GM23248 (cell line): ENCODE measurements around the gene LHFPL2. TPM values are rescaled to one million over a fixed set of nuclear protein-coding genes. Genes with fewer than 3 reads are reported as not detected.

Source experiments
- DNase-seq: peaks from one replicate; pipeline ENCODE4 v3.0.0-alpha.2; 2015
- H2AFZ ChIP-seq: fragments of 200-600 bp; sonication (generic); 2 replicates; pipeline ENCODE4 v1.6.1; 2016; ENCODE audit warnings: antibody characterized with exemption
- H3F3A ChIP-seq: fragments of 200-600 bp; sonication (generic); 2 replicates; pipeline ENCODE4 v1.6.1; 2016; ENCODE audit warnings: mild to moderate bottlenecking, antibody characterized with exemption, mixed run types; ENCODE audit not compliant: insufficient read depth
- H3K27ac ChIP-seq: fragments of 200-600 bp; sonication (generic); 2 replicates; pipeline ENCODE4 v1.5.1; 2016; ENCODE audit warnings: mild to moderate bottlenecking
- H3K27me3 ChIP-seq: fragments of 200-600 bp; sonication (generic); replicated peaks from 2 replicates; pipeline ENCODE4 v1.6.1; 2016; ENCODE audit warnings: mild to moderate bottlenecking; ENCODE audit not compliant: insufficient read depth
- H3K36me3 ChIP-seq: fragments of 200-600 bp; sonication (generic); 2 replicates; pipeline ENCODE4 v1.6.1; 2016; ENCODE audit warnings: low read depth, mild to moderate bottlenecking
- H3K4me1 ChIP-seq: fragments of 200-600 bp; sonication (generic); 2 replicates; pipeline ENCODE4 v1.6.1; 2016; ENCODE audit warnings: mild to moderate bottlenecking; ENCODE audit not compliant: insufficient read depth
- H3K4me2 ChIP-seq: fragments of 200-600 bp; sonication (generic); one replicate; pipeline ENCODE4 v1.6.1; 2016; ENCODE audit warnings: mild to moderate bottlenecking; ENCODE audit not compliant: unreplicated experiment
- H3K4me3 ChIP-seq: fragments of 200-600 bp; sonication (generic); 2 replicates; pipeline ENCODE4 v1.5.1; 2016; ENCODE audit warnings: mild to moderate bottlenecking
- H3K79me2 ChIP-seq: fragments of 200-600 bp; sonication (generic); 2 replicates; pipeline ENCODE4 v1.6.1; 2016; ENCODE audit warnings: mild to moderate bottlenecking; ENCODE audit not compliant: insufficient read depth
- H3K9ac ChIP-seq: fragments of 200-600 bp; sonication (generic); 2 replicates; pipeline ENCODE4 v1.6.1; 2016; ENCODE audit warnings: mild to moderate bottlenecking
- H3K9me2 ChIP-seq: fragments of 200-600 bp; sonication (generic); 2 replicates; pipeline ENCODE4 v1.6.1; 2016; ENCODE audit warnings: mixed run types, mild to moderate bottlenecking, moderate library complexity; ENCODE audit not compliant: insufficient read depth
- H3K9me3 ChIP-seq: fragments of 200-600 bp; sonication (generic); one replicate; pipeline ENCODE4 v1.6.1; 2017; ENCODE audit warnings: low read depth
- H4K20me1 ChIP-seq: fragments of 200-600 bp; sonication (generic); 2 replicates; pipeline ENCODE4 v1.6.0; 2016; ENCODE audit not compliant: insufficient read depth
- EZH2 ChIP-seq: fragments of 200-600 bp; sonication (generic); IDR thresholded peaks from 2 replicates; pipeline ENCODE4 v1.6.1; 2018; ENCODE audit warnings: antibody characterized with exemption, mild to moderate bottlenecking; ENCODE audit not compliant: insufficient read depth, poor library complexity, severe bottlenecking
- EZH2phosphoT487 ChIP-seq: fragments of 200-600 bp; sonication (generic); IDR thresholded peaks from 2 replicates; pipeline ENCODE4 v1.6.1; 2018; ENCODE audit warnings: antibody characterized with exemption, moderate library complexity, mild to moderate bottlenecking, low read depth; ENCODE audit not compliant: insufficient read depth
- WGBS, 2 experiments: methylation state at CpG; one replicate each; pipeline ENCODE4 v1.1.6; 2015 to 2017; ENCODE audit warnings: low lambda C conversion rate in 2 of 2, low coverage in 1 of 2; ENCODE audit errors: missing lambda C conversion rate in 2 of 2; 5-methylcytosine and 5-hydroxymethylcytosine counted together
- in situ Hi-C: fragments of 300-500 bp; cut with MboI; formaldehyde crosslinking; loops from 2 replicates; pipeline ENCODE4 v1.15.0; 2020
- polyA plus RNA-seq: library from polyadenylated mRNA; unstranded; fragments of >200 nt; fragmentation: Nextera tagmentation; extraction: Ambion mirVana; gene quantifications from 2 replicates; pipeline ENCODE4 v1.2.1, GENCODE V29; 2016
- total RNA-seq: library from RNA; depleted of rRNA; stranded (reverse); fragments of >200 nt; shearing (Covaris generic); gene quantifications from 2 replicates; pipeline ENCODE4 v1.2.3, GENCODE V29; 2014

The LHFPL2 gene
- total and polyA plus RNA-seq, 2 experiments from 2014 or later: 8.0 to 13.7 TPM

- in situ Hi-C loops: no loop called here
- Histone ChIP-seq H3K9ac (no peak overlapping the region), H3K4me1 (peaks cover 52% of the 10 kb centered on the region), H3K79me2 (peaks cover 24% of the 10 kb centered on the region), H3F3A (peaks cover 37% of the 10 kb centered on the region), H3K36me3 (no peaks in the 10 kb centered on the region), H4K20me1 (no peaks in the 10 kb centered on the region), H2AFZ (no peak overlapping the region), H3K9me3 (no peaks in the 10 kb centered on the region), H3K4me2 (peak overlapping the region; percentile 46), H3K27me3 (no peaks in the 10 kb centered on the region), H3K4me3 (no peak overlapping the region), H3K9me2 (0 out of 2 replicates have a peak, but pooled peaks cover 3% of the 10 kb centered on the region), H3K27ac (peak overlapping the region; percentile 85)
- WGBS, 2 experiments: 13 to 15% methylated on average over 3 of the region's 3 CpGs
- peak; percentile 77 for DNase-seq
- no peak for TF ChIP-seq EZH2
- TF ChIP-seq EZH2phosphoT487: no peak
These were observed 60.7 kb downstream of the LHFPL2 start for GRCh38 chr5:78587775-78588291.

- H3K4me1 ChIP-seq: peaks cover 50% of the 10 kb centered on the region
- peaks cover 18% of the 10 kb centered on the region; the same call in 1 of the 2 replicates for H3K79me2 ChIP-seq
- H3K4me2 ChIP-seq: peak overlapping the region; percentile 46
- no peaks in the 10 kb centered on the region for H3K27me3 ChIP-seq
- H4K20me1 ChIP-seq: no peaks in the 10 kb centered on the region
- in situ Hi-C loops: no loop called here
- no peak overlapping the region for H2AFZ ChIP-seq
- H3K36me3 ChIP-seq: no peaks in the 10 kb centered on the region
- peaks cover 37% of the 10 kb centered on the region for H3F3A ChIP-seq
- no peaks in the 10 kb centered on the region for H3K9me3 ChIP-seq
- TF ChIP-seq EZH2phosphoT487: no peak
- TF ChIP-seq EZH2: no peak
- H3K9ac ChIP-seq: peak overlapping the region; percentile 63; the same call in 1 of the 2 replicates
- 35 to 39% methylated on average over 4 of the region's 4 CpGs for WGBS, 2 experiments
- H3K27ac ChIP-seq: peak overlapping the region; percentile 85
- 0 out of 2 replicates have a peak, but pooled peaks cover 3% of the 10 kb centered on the region for H3K9me2 ChIP-seq
- DNase-seq: peak; percentile 55
- H3K4me3 ChIP-seq: no peak overlapping the region
These were observed 61.3 kb downstream of the LHFPL2 start for GRCh38 chr5:78587081-78587774.

GRCh38 chr5:78586251-78586650, 62.3 kb downstream of the LHFPL2 start:
- Histone ChIP-seq H3K9ac (peak overlapping the region; percentile 63), H3K79me2 (peaks cover 10% of the 10 kb centered on the region; the same call in 1 of the 2 replicates), H3K9me2 (0 out of 2 replicates have a peak, but pooled peaks cover 3% of the 10 kb centered on the region), H4K20me1 (no peaks in the 10 kb centered on the region), H3K4me1 (peaks cover 42% of the 10 kb centered on the region), H2AFZ (no peak overlapping the region), H3K36me3 (no peaks in the 10 kb centered on the region), H3K4me2 (peak overlapping the region; percentile 46), H3K9me3 (no peaks in the 10 kb centered on the region), H3K27me3 (no peaks in the 10 kb centered on the region), H3K27ac (peak overlapping the region; percentile 85), H3F3A (peaks cover 37% of the 10 kb centered on the region), H3K4me3 (peak overlapping the region; percentile 25; the same call in 1 of the 2 replicates)
- TF ChIP-seq EZH2phosphoT487: no peak
- no peak for TF ChIP-seq EZH2
- WGBS, 2 experiments: 0 to 1% methylated on average over 6 of the region's 6 CpGs
- DNase-seq: peak; percentile 98
- in situ Hi-C loops: no loop called here

- Histone ChIP-seq H3F3A (peaks cover 28% of the 10 kb centered on the region), H3K9me2 (no peaks in the 10 kb centered on the region), H4K20me1 (no peaks in the 10 kb centered on the region), H3K9ac (0 out of 2 replicates have a peak overlapping the region, but pooled peaks have one; percentile 0), H3K27ac (peak overlapping the region; percentile 33), H3K4me3 (no peak overlapping the region), H3K4me1 (peaks cover 34% of the 10 kb centered on the region), H3K4me2 (no peak overlapping the region), H3K36me3 (no peaks in the 10 kb centered on the region), H3K9me3 (no peaks in the 10 kb centered on the region), H2AFZ (no peak overlapping the region), H3K27me3 (no peaks in the 10 kb centered on the region), H3K79me2 (no peaks in the 10 kb centered on the region)
- in situ Hi-C loops: no loop called here
- TF ChIP-seq EZH2: no peak
- no peak for TF ChIP-seq EZH2phosphoT487
- DNase-seq: no peak
These were observed 70.6 kb downstream of the LHFPL2 start for GRCh38 chr5:78578015-78578414.
